PC-9 (cell line): ENCODE measurements around the gene ALX4. TPM values are rescaled to one million over a fixed set of nuclear protein-coding genes. Genes with fewer than 3 reads are reported as not detected.

ENCODE experiments used
- Bru-seq: library from RNA; stranded (reverse); fragments of 400-500 nt; gene quantifications from one replicate; lab custom pipeline; 2021; lab: Mats Ljungman, UMichigan
- BruChase-seq, 2 experiments: library from RNA; stranded (reverse); fragments of 400-500 nt; gene quantifications; one replicate each; lab custom pipeline; 2021; lab: Mats Ljungman, UMichigan
- BruUV-seq: library from RNA; stranded (reverse); fragments of 400-500 nt; replicated peaks from 2 replicates; lab custom pipeline; 2021; lab: Mats Ljungman, UMichigan
- CTCF ChIA-PET: fragments of 300-600 bp; sonication (Branson Sonifier 250); formaldehyde crosslinking; loops from one replicate; lab custom pipeline; 2022; ENCODE audit warnings: antibody characterized with exemption; lab: Charles Lee
- POLR2A ChIA-PET: fragments of 300-600 bp; sonication (Branson Sonifier 250); formaldehyde crosslinking; loops from one replicate; lab custom pipeline; 2022; ENCODE audit warnings: antibody characterized with exemption; ENCODE audit not compliant: unreplicated experiment; lab: Charles Lee
- DNase-seq, 2 experiments: peaks; one replicate each; pipeline versions ENCODE4 v3.0.0 to v3.0.0-alpha.2; 2015 to 2022; ENCODE audit warnings: mixed read lengths in 1 of 2
- H2AFZ ChIP-seq: fragments of 200-600 bp; sonication (generic); 2 replicates; pipeline ENCODE4 v1.8.1; 2017; ENCODE audit warnings: antibody characterized with exemption
- H3F3A ChIP-seq: fragments of 200-600 bp; sonication (generic); 2 replicates; pipeline ENCODE4 v1.8.1; 2017; ENCODE audit warnings: antibody characterized with exemption, mild to moderate bottlenecking, low read depth; ENCODE audit not compliant: insufficient read depth
- H3K27ac ChIP-seq: fragments of 200-600 bp; sonication (generic); 2 replicates; pipeline ENCODE4 v1.6.1; 2016; ENCODE audit warnings: mixed run types
- H3K27me3 ChIP-seq: fragments of 200-600 bp; sonication (generic); 2 replicates; pipeline ENCODE4 v1.6.1; 2016; ENCODE audit warnings: low read depth, mixed run types; ENCODE audit not compliant: insufficient read depth
- H3K36me3 ChIP-seq: fragments of 200-600 bp; sonication (generic); 2 replicates; pipeline ENCODE4 v1.6.1; 2016; ENCODE audit warnings: low read depth, mixed run types
- H3K4me1 ChIP-seq: fragments of 200-600 bp; sonication (generic); replicated peaks from 2 replicates; pipeline ENCODE4 v1.6.1; 2016; ENCODE audit warnings: mixed run types; ENCODE audit not compliant: insufficient read depth
- H3K4me2 ChIP-seq: fragments of 200-600 bp; sonication (generic); 2 replicates; pipeline ENCODE4 v1.6.1; 2017; ENCODE audit warnings: mixed run types
- H3K4me3 ChIP-seq: fragments of 200-600 bp; sonication (generic); 2 replicates; pipeline ENCODE4 v1.6.1; 2016; ENCODE audit warnings: mixed run types
- H3K79me2 ChIP-seq: fragments of 200-600 bp; sonication (generic); 2 replicates; pipeline ENCODE4 v1.6.1; 2017; ENCODE audit warnings: low read depth, mixed run types
- H3K9me2 ChIP-seq: fragments of 200-600 bp; sonication (generic); 2 replicates; pipeline ENCODE4 v1.8.1; 2017; ENCODE audit warnings: mild to moderate bottlenecking; ENCODE audit not compliant: insufficient read depth
- H3K9me3 ChIP-seq: fragments of 200-600 bp; sonication (generic); 2 replicates; pipeline ENCODE4 v1.8.1; 2016; ENCODE audit warnings: low read depth; ENCODE audit not compliant: insufficient read depth
- H4K20me1 ChIP-seq: fragments of 200-600 bp; sonication (generic); 2 replicates; pipeline ENCODE4 v1.8.1; 2017; ENCODE audit not compliant: insufficient read depth
- CTCF ChIP-seq: fragments of 200-600 bp; sonication (generic); conservative IDR thresholded peaks from 2 replicates; pipeline ENCODE4 v1.6.1; 2017; ENCODE audit warnings: mixed run types, antibody characterized with exemption, mild to moderate bottlenecking, moderate library complexity
- EZH2 ChIP-seq: fragments of 200-600 bp; sonication (generic); IDR thresholded peaks from 2 replicates; pipeline ENCODE4 v1.8.0; 2017; ENCODE audit warnings: antibody characterized with exemption, low read depth
- intact Hi-C: fragments of 100-400 bp; cut with micrococcal nuclease; formaldehyde crosslinking; loops from one replicate; pipeline ENCODE4 v1.10.0; 2022; ENCODE audit not compliant: unreplicated experiment
- long read RNA-seq: library from polyadenylated mRNA; stranded (forward); transcript quantifications from one replicate; pipeline ENCODE4 v2.0.0, GENCODE V29; 2022
- total RNA-seq: library from RNA; stranded (reverse); gene quantifications from 2 replicates; pipeline ENCODE4 v1.2.3, GENCODE V29; 2021

The ALX4 gene
- total RNA-seq (not detected in 2 replicates), Bru-seq, nascent RNA (not detected), BruChase-seq, experiment 1, labeled RNA remaining after a 2-hour chase (percentile 2 among the genes with signal in this experiment), BruChase-seq, experiment 2, labeled RNA remaining after a 6-hour chase (not detected)
- long read RNA-seq = 0 reads

- Histone ChIP-seq H3F3A (0 out of 2 replicates have a peak, but pooled peaks cover 5% of the 10 kb centered on the region), H3K27me3 (peaks cover 30% of the 10 kb centered on the region), H3K27ac (no peak within 1 kb of the TSS), H3K4me1 (no peaks in the 10 kb centered on the region), H3K9me3 (no peaks in the 10 kb centered on the region), H3K79me2 (no peaks in the 10 kb centered on the region), H2AFZ (no peak within 1 kb of the TSS), H3K4me3 (no peak within 1 kb of the TSS), H3K36me3 (no peaks in the 10 kb centered on the region), H4K20me1 (no peaks in the 10 kb centered on the region), H3K4me2 (no peak within 1 kb of the TSS), H3K9me2 (no peaks in the 10 kb centered on the region)
- TF ChIP-seq CTCF = no peak
- no peak for TF ChIP-seq EZH2
- ChIA-PET POLR2A (no interaction called here), CTCF (interaction anchor here (0.5 kb wide), 1 partner anchor 181 kb away, joined by 3 read pairs; no protein-coding TSS in a partner anchor)
- BruUV-seq = no TSS peak
- no peak for DNase-seq
- intact Hi-C loops = no loop called here
These were observed at the start of gene ALX4 for GRCh38 chr11:44309478-44310205. Gene ALX4, minus strand, starts transcription at chr11:44310139. Its CDS starts 77 bp downstream, at chr11:44310062.

- Histone ChIP-seq H4K20me1 (no peaks in the 10 kb centered on the region), H3K27me3 (peaks cover 41% of the 10 kb centered on the region), H3K9me2 (no peaks in the 10 kb centered on the region), H2AFZ (no peak overlapping the region), H3K36me3 (no peaks in the 10 kb centered on the region), H3K9me3 (no peaks in the 10 kb centered on the region), H3F3A (no peaks in the 10 kb centered on the region), H3K79me2 (no peaks in the 10 kb centered on the region), H3K27ac (no peak overlapping the region), H3K4me2 (no peak overlapping the region), H3K4me1 (no peaks in the 10 kb centered on the region), H3K4me3 (no peak overlapping the region)
- intact Hi-C loops = no loop called here
- ChIA-PET CTCF (no interaction called here), POLR2A (no interaction called here)
- TF ChIP-seq EZH2 = no peak
- no peak for TF ChIP-seq CTCF
- no TSS peak for BruUV-seq
- no peak for DNase-seq
These were observed 49.2 kb upstream of the ALX4 start for GRCh38 chr11:44359162-44359561.

- no peak for DNase-seq
- no peak overlapping the region for H3K4me3 ChIP-seq
- ChIA-PET POLR2A (no interaction called here), CTCF (no interaction called here)
- no peaks in the 10 kb centered on the region for H4K20me1 ChIP-seq
- intact Hi-C loops = no loop called here
- H3K4me1 ChIP-seq = no peaks in the 10 kb centered on the region
- BruUV-seq = no TSS peak
- no peaks in the 10 kb centered on the region for H3K36me3 ChIP-seq
- H2AFZ ChIP-seq = no peak overlapping the region
- no peak overlapping the region for H3K27ac ChIP-seq
- H3F3A ChIP-seq = no peaks in the 10 kb centered on the region
- H3K9me2 ChIP-seq = no peaks in the 10 kb centered on the region
- peaks cover 40% of the 10 kb centered on the region for H3K27me3 ChIP-seq
- TF ChIP-seq EZH2 (no peak), CTCF (no peak)
- H3K9me3 ChIP-seq = no peaks in the 10 kb centered on the region
- no peaks in the 10 kb centered on the region for H3K79me2 ChIP-seq
- no peak overlapping the region for H3K4me2 ChIP-seq
These were observed 48.8 kb upstream of the ALX4 start for GRCh38 chr11:44358713-44359112.
